Measurements from ENCODE around the gene COL1A2. TPM values are rescaled to one million over a fixed set of nuclear protein-coding genes. Genes with fewer than 3 reads are reported as not detected.

The COL1A2 gene
- total RNA-seq, 4 donors from 2014 or later = 59.1 to 10,885 (median 259) TPM

DNA sequence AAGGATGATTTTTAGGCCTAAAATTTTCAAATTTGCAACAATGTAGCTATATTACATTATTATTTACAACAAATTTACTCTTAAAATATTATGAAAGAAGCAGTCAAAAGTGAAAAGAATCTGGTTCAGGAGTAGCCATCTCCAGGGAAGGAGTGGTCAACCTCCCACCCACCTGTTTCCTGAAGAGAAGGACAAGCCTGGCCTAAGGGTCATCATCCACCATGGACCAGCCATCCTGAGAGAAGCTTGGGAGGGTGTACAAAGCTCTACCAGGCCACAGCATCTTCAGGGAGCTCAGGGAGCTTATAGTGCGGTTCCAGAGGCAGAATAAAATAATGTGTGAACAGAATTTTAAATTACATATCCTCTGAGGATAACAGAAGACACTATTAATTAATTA, 38.1 kb downstream of the COL1A2 start:
- TF ChIP-seq, protein P1, sequence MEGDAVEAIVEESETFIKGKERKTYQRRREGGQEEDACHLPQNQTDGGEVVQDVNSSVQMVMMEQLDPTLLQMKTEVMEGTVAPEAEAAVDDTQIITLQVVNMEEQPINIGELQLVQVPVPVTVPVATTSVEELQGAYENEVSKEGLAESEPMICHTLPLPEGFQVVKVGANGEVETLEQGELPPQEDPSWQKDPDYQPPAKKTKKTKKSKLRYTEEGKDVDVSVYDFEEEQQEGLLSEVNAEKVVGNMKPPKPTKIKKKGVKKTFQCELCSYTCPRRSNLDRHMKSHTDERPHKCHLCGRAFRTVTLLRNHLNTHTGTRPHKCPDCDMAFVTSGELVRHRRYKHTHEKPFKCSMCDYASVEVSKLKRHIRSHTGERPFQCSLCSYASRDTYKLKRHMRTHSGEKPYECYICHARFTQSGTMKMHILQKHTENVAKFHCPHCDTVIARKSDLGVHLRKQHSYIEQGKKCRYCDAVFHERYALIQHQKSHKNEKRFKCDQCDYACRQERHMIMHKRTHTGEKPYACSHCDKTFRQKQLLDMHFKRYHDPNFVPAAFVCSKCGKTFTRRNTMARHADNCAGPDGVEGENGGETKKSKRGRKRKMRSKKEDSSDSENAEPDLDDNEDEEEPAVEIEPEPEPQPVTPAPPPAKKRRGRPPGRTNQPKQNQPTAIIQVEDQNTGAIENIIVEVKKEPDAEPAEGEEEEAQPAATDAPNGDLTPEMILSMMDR (IDR thresholded peaks at IDR 0.05) = no peak
- TF ChIP-seq POLR2A (IDR thresholded peaks at IDR 0.05) = no peak
- H3K9me3 ChIP-seq = no peaks in the 10 kb centered on the region
- no peaks in the 10 kb centered on the region for H3K4me1 ChIP-seq
- intact Hi-C loops (cut with DNase I; ENCODE audit: low total_unique reads) = no loop called here
- H3K36me3 ChIP-seq = no peaks in the 10 kb centered on the region
- H3K4me3 ChIP-seq = no peak overlapping the region
- H3K27ac ChIP-seq = no peak overlapping the region
- no peaks in the 10 kb centered on the region for H3K27me3 ChIP-seq
- no peak for DNase-seq

DNA sequence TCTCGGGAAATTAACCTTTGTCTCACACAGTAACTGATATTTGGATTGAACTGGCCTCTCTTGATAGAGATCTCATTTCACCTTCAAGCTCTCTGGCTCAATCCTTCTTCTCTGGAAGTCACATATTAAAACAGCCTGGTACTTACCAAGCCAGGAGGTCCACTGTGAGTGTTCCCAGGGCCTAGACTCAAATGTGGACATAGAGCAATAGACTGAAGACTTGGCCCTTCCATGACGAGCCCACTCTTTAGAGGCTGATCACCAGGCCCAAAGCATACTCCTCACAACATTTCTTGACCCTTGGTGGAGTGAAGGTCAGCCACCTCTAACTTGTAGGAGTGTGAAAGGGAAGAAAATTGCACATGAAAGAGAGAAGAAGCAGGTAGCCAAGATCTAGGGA, 38.5 kb downstream of the COL1A2 start:
- H3K9me3 ChIP-seq = no peaks in the 10 kb centered on the region
- no peak overlapping the region for H3K4me3 ChIP-seq
- no peak for DNase-seq
- no peak overlapping the region for H3K27ac ChIP-seq
- TF ChIP-seq, protein P1 (IDR thresholded peaks at IDR 0.05) = no peak
- TF ChIP-seq POLR2A (IDR thresholded peaks at IDR 0.05) = no peak
- no peaks in the 10 kb centered on the region for H3K4me1 ChIP-seq
- no peaks in the 10 kb centered on the region for H3K36me3 ChIP-seq
- intact Hi-C loops (cut with DNase I; ENCODE audit: low total_unique reads) = no loop called here
- H3K27me3 ChIP-seq = no peaks in the 10 kb centered on the region

DNA sequence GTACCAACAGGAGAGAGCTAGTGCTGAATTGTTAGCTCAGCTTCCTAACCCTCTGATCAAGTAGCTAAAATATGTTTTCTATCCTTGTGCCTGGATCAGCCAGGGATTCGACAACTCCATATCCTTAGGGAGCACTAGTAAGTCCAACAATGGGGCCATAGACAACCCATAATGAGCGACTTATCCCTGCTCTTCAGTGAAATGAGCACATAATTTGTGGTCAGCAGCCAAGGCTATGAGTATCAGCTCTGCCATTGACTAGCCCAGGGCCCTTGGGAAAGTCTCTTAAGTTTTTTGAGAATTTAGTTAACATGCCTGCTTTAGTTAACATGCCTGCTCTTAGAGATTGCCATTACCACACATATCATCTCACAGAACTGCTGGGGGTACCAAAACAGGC, 39.3 kb downstream of the COL1A2 start:
- Histone ChIP-seq H3K36me3 (no peaks in the 10 kb centered on the region), H3K4me1 (no peaks in the 10 kb centered on the region), H3K27ac (no peak overlapping the region), H3K4me3 (no peak overlapping the region), H3K27me3 (no peaks in the 10 kb centered on the region), H3K9me3 (no peaks in the 10 kb centered on the region)
- intact Hi-C loops (cut with DNase I; ENCODE audit: low total_unique reads) = no loop called here
- no peak for DNase-seq
- TF ChIP-seq, protein P1 (IDR thresholded peaks at IDR 0.05) = no peak
- no peak for TF ChIP-seq POLR2A (IDR thresholded peaks at IDR 0.05)

DNA sequence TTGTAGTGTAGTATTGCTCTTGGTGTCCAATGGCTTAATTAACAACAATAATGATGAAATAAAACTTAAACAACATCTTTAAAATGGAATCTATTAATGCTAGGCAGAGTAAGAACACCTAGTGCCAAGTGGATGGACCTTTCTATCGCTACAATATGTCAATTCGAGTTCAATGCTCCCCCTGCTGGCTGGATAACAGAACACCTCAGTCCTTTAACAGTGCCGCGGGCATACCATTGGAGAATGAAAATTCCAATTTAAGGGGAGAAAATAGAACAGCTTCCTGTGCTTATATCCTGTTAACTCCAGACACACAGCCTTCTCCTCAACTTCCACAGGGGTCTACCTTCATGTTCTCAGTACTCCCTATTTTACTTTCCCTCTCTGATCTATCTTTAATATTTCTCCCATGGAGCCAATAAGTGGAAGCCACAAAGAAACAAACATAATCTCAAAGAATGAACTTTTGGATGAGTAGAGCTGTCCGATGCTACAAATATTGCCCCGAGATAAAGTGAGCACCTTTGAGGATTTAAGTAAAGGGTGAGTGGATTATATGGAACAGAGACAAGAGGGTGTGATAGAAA, 41.4 kb downstream of the COL1A2 start:
- intact Hi-C loops (cut with DNase I; ENCODE audit: low total_unique reads) = loop anchor here (5.0 kb wide), 1 partner anchor 144 kb away; no protein-coding TSS in a partner anchor
- no peak overlapping the region for H3K4me3 ChIP-seq
- peak; percentile 66 to 81 for DNase-seq
- H3K36me3 ChIP-seq = no peaks in the 10 kb centered on the region
- no peaks in the 10 kb centered on the region for H3K27me3 ChIP-seq
- H3K4me1 ChIP-seq = no peaks in the 10 kb centered on the region
- TF ChIP-seq, protein P1 (IDR thresholded peaks at IDR 0.05) = peak; percentile 74 to 80 (median 76)
- no peak for TF ChIP-seq POLR2A (IDR thresholded peaks at IDR 0.05)
- no peak overlapping the region for H3K27ac ChIP-seq
- H3K9me3 ChIP-seq = no peaks in the 10 kb centered on the region

DNA sequence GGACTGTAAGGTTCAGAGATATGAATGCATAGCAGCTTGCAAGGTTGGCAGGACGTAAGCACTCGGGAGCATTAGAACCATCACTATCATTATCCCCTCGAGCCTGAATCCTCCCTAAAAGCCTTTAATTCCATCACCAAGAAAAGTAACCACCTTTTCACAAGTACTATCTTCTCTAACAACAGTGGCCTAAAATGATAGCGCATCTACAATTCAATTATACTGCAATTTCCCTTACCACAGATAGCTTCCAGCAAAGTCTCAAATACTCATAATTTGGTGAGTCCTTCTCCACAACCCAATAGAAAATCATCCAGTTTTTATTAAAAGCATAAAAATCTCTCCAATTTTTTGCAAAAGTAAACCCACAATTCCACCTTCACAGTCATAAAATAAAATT, 42.0 kb downstream of the COL1A2 start:
- Histone ChIP-seq H3K36me3 (no peaks in the 10 kb centered on the region), H3K4me1 (no peaks in the 10 kb centered on the region), H3K27ac (no peak overlapping the region), H3K4me3 (no peak overlapping the region), H3K9me3 (no peaks in the 10 kb centered on the region), H3K27me3 (no peaks in the 10 kb centered on the region)
- intact Hi-C loops (cut with DNase I; ENCODE audit: low total_unique reads) = loop anchor here (5.0 kb wide), 1 partner anchor 144 kb away; no protein-coding TSS in a partner anchor
- no peak for DNase-seq
- no peak for TF ChIP-seq POLR2A (IDR thresholded peaks at IDR 0.05)
- TF ChIP-seq, protein P1 (IDR thresholded peaks at IDR 0.05) = no peak
